ENCODE data around the gene TNRC6C.

TNRC6C gene

GRCh38 chr17:78010759-78011158 lies 52.3 kb downstream of the TNRC6C start:
- no peak overlapping the region for H3K4me3 ChIP-seq (replicated peaks in 1 of 2; ENCODE audit: low read depth in 2 of 2, low read length in 2 of 2)
- no peak for DNase-seq (ENCODE audit: low read depth in 2 of 2)
- no peak for TF ChIP-seq CTCF (IDR thresholded peaks at IDR 0.05; ENCODE audit: low read depth, low read length)

GRCh38 chr17:78012428-78012827 lies 53.9 kb downstream of the TNRC6C start:
- no peak overlapping the region for H3K4me3 ChIP-seq (replicated peaks in 1 of 2; ENCODE audit: low read depth in 2 of 2, low read length in 2 of 2)
- no peak for TF ChIP-seq CTCF (IDR thresholded peaks at IDR 0.05; ENCODE audit: low read depth, low read length)
- DNase-seq (ENCODE audit: low read depth in 2 of 2), result no peak

GRCh38 chr17:78013683-78014467 lies 55.4 kb downstream of the TNRC6C start:
- no peak overlapping the region for H3K4me3 ChIP-seq (replicated peaks in 1 of 2; ENCODE audit: low read depth in 2 of 2, low read length in 2 of 2)
- peak; percentile 68 for TF ChIP-seq CTCF (IDR thresholded peaks at IDR 0.05; ENCODE audit: low read depth, low read length)
- DNase-seq (ENCODE audit: low read depth in 2 of 2), result peak; percentile 87 to 91

GRCh38 chr17:78014646-78015045 lies 56.1 kb downstream of the TNRC6C start:
- DNase-seq (ENCODE audit: low read depth in 2 of 2), result no peak
- no peak for TF ChIP-seq CTCF (IDR thresholded peaks at IDR 0.05; ENCODE audit: low read depth, low read length)
- H3K4me3 ChIP-seq (replicated peaks in 1 of 2; ENCODE audit: low read depth in 2 of 2, low read length in 2 of 2), result no peak overlapping the region

GRCh38 chr17:78016852-78017251 lies 58.3 kb downstream of the TNRC6C start:
- H3K4me3 ChIP-seq (replicated peaks in 1 of 2; ENCODE audit: low read depth in 2 of 2, low read length in 2 of 2), result no peak overlapping the region
- no peak for DNase-seq (ENCODE audit: low read depth in 2 of 2)
- TF ChIP-seq CTCF (IDR thresholded peaks at IDR 0.05; ENCODE audit: low read depth, low read length), result no peak

- TF ChIP-seq CTCF (IDR thresholded peaks at IDR 0.05; ENCODE audit: low read depth, low read length), result peak; percentile 56
- no peak overlapping the region for H3K4me3 ChIP-seq (replicated peaks in 1 of 2; ENCODE audit: low read depth in 2 of 2, low read length in 2 of 2)
- peak; percentile 65 to 66 for DNase-seq (ENCODE audit: low read depth in 2 of 2)
Observed at GRCh38 chr17:78019367-78019975, 61.0 kb downstream of the TNRC6C start.

All from cardiac fibroblast (primary cell).